ENCODE results near the gene MEIS2.

DNA sequence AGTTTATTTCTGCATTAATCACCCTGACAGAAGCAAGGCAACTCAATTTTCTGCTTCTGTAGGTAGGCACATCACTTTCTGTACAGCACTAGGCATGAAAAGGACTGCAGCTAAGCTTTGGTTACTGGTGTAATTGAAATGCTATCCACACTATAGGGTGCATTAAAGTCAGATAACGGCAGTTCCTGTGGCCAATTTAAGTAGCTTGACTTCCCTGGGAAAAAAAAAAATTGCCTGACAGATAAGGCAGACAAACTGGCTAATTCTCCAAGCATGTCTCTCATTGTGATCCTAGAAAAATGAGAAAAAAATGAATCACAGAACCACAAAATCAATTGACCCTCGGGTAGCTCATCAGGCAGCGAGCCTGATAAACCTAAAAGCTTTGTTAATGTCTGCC lies 151.4 kb downstream of the MEIS2 start:
- no peak for TF ChIP-seq NFE2L2 (conservative IDR thresholded peaks at IDR 0.05; ENCODE audit: low read length)
- no peak for TF ChIP-seq NR3C1 (IDR thresholded peaks at IDR 0.05)
- no peak for TF ChIP-seq RAD21 (conservative IDR thresholded peaks at IDR 0.05 in 1 of 2, IDR thresholded peaks at IDR 0.05 in 1 of 2)
- TF ChIP-seq, protein P1, sequence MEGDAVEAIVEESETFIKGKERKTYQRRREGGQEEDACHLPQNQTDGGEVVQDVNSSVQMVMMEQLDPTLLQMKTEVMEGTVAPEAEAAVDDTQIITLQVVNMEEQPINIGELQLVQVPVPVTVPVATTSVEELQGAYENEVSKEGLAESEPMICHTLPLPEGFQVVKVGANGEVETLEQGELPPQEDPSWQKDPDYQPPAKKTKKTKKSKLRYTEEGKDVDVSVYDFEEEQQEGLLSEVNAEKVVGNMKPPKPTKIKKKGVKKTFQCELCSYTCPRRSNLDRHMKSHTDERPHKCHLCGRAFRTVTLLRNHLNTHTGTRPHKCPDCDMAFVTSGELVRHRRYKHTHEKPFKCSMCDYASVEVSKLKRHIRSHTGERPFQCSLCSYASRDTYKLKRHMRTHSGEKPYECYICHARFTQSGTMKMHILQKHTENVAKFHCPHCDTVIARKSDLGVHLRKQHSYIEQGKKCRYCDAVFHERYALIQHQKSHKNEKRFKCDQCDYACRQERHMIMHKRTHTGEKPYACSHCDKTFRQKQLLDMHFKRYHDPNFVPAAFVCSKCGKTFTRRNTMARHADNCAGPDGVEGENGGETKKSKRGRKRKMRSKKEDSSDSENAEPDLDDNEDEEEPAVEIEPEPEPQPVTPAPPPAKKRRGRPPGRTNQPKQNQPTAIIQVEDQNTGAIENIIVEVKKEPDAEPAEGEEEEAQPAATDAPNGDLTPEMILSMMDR (IDR thresholded peaks at IDR 0.05) = no peak
- TF ChIP-seq RARB (CRISPR knock-in tag; IDR thresholded peaks at IDR 0.05) = no peak
